Measurements from ENCODE around the gene CD320.
"Not testable (repeated sequence)": the region's sequence is repeated elsewhere in the genome, so short reads cannot be mapped to it uniquely, and the experiment has no call there.

CD320 gene

DNA sequence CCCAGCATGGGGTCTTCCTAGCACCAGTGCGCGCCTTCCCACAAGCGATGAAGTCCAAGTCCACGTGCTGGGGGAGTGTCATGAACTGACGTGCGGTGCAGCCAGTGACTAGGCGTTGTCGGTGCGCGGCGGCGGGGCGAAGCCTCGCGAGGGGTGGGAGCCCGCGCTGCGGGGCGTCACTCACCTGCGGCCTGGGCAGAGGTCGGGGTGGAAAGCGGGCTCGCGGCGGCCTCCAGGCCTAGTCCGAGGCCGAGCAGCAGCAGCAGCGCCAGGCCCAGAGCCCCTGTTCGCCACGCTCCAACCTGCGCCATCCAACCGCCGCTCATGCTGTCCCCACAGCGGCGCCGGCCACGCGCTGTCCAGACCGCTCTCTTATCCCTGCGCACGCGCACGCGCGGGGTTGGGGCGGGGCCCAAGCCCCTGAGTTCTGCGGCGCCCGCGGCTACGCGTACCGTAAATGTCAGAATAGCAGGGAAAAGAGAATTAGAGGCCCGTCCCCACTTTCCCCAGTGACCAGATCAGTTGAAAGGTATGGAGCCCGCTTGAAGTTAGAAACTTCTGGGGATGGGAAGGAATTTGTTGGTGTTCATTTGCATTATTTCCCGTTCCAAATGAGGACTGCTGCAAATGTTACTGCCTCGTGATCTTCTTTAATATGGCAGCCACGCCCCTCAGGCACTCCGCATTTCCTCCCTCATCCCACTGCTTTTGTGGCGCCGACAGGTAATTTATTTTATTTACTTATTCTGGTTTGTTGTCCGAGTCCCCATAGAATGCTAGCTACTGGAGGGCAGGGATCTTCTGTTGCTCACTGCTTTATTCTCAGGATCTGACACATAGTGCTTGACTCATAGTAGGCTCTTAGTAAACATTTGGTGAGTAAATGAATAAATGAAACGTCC is at the start of gene CD320:
Gene CD320, minus strand, starts transcription at position 394 of the 902 bp plus-strand sequence. Its CDS starts 68 bp downstream, at position 326.
- TF ChIP-seq, protein P1, sequence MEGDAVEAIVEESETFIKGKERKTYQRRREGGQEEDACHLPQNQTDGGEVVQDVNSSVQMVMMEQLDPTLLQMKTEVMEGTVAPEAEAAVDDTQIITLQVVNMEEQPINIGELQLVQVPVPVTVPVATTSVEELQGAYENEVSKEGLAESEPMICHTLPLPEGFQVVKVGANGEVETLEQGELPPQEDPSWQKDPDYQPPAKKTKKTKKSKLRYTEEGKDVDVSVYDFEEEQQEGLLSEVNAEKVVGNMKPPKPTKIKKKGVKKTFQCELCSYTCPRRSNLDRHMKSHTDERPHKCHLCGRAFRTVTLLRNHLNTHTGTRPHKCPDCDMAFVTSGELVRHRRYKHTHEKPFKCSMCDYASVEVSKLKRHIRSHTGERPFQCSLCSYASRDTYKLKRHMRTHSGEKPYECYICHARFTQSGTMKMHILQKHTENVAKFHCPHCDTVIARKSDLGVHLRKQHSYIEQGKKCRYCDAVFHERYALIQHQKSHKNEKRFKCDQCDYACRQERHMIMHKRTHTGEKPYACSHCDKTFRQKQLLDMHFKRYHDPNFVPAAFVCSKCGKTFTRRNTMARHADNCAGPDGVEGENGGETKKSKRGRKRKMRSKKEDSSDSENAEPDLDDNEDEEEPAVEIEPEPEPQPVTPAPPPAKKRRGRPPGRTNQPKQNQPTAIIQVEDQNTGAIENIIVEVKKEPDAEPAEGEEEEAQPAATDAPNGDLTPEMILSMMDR (conservative IDR thresholded peaks at IDR 0.05; ENCODE audit: low read length) = no peak
- DNase-seq (ENCODE audit: low read depth) = peak; percentile 83
- H3K4me3 ChIP-seq (ENCODE audit: low read length) = peak within 1 kb of the TSS; percentile 66

- H3K4me3 ChIP-seq (ENCODE audit: low read length) = no peak overlapping the region
- TF ChIP-seq, protein P1 (conservative IDR thresholded peaks at IDR 0.05; ENCODE audit: low read length) = no peak
- DNase-seq (ENCODE audit: low read depth) = no peak
These were observed 48.9 kb upstream of the CD320 start for GRCh38 chr19:8357007-8357521.

DNA sequence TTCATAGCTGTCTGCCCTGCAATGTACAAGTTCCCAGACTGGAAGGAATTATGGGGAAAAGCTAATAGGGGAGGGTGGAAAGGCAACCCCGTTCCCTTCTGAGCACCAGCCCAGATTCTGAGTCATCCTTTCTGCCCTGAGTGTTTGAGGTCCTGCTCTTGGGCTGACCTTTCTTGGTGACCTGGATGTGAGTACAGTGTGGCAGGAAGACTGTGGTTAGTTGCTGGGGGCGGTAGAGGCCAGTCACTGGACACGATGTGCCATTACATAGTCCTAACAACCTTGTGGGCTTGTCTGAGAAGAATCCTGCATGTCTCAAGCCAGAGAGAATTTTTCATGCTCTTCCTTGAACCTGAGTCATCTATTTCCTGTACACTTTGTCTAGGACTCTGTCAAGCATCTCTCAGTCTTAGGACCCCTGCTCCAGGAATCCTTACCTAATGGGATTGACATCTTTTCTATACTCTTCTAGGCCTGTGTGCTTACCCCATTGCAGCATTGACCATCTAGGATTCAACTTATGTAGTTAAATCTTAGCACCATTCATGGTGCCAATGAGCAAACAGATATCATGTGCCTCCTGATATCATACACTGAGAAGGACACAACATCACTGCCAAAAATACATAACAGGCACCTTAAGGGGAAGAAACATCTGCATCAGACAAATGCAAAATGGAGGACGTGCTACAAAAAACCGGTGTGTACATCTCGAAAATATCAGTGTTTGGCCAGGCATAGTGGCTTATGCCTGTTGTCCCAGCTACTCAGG is 47.7 kb upstream of the CD320 start:
- TF ChIP-seq, protein P1 (conservative IDR thresholded peaks at IDR 0.05; ENCODE audit: low read length) = no peak
- DNase-seq (ENCODE audit: low read depth) = peak; percentile 96

DNA sequence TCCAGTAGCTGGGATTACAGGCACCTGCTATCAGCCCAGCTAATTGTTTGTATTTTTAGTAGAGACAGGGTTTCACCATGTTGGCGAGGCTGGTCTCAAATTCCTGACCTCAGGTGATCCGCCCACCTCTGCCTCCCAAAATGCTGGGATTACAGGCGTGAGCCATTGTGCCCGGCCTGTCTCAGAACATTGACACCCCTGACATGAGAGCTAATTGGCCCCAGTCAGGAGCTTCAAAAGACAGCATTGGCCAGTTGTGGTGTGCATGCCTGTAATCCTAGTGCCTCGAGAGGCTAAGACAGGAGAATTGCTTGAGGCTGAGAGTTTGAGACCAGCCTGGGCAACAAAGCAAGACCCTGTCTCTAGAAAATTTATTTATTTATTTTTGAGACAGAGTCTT is 44.7 kb upstream of the CD320 start:
- not testable (repeated sequence) for H3K4me3 ChIP-seq (ENCODE audit: low read length); DNase-seq (ENCODE audit: low read depth)

More for the DNA sequence above, 47.7 kb upstream of the CD320 start:
- H3K4me3 ChIP-seq (ENCODE audit: low read length) = no peak overlapping the region

DNA sequence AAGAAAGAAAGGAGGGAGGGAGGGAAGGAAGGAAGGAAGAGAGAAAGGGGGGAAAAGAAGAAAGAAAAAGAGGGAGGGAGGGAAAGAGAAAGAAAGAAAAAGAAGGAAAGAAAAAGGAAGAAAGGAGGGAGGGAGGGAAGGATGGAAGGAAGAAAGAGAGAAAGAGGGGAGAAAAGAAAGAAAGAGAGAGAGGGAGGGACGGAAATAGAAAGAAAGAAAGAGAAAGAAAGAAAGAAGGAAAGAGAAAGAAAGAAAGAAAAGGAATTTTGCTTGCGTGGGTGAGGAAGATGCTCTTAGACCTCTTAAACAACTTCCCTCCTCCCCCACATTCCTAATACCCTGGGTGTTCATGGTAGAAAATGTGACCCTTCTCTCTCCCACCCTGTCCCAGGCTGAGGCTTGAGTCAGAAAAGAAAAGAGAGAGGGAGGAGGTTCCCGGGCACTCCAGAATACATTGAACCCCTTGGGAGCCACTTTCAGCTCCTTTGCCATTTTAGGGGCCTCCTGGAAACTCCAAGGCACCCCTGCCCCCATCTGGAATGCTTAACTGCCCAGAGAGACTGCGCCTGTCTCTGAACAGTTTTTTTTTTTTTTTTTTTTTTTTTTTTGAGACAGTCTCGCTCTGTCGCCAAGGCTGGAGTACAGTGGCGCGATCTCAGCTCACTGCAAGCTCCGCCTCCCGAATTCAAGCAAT is 44.1 kb upstream of the CD320 start:
- DNase-seq (ENCODE audit: low read depth) = no peak
- TF ChIP-seq, protein P1 (conservative IDR thresholded peaks at IDR 0.05; ENCODE audit: low read length) = no peak
- H3K4me3 ChIP-seq (ENCODE audit: low read length) = peak overlapping the region; percentile 31

DNA sequence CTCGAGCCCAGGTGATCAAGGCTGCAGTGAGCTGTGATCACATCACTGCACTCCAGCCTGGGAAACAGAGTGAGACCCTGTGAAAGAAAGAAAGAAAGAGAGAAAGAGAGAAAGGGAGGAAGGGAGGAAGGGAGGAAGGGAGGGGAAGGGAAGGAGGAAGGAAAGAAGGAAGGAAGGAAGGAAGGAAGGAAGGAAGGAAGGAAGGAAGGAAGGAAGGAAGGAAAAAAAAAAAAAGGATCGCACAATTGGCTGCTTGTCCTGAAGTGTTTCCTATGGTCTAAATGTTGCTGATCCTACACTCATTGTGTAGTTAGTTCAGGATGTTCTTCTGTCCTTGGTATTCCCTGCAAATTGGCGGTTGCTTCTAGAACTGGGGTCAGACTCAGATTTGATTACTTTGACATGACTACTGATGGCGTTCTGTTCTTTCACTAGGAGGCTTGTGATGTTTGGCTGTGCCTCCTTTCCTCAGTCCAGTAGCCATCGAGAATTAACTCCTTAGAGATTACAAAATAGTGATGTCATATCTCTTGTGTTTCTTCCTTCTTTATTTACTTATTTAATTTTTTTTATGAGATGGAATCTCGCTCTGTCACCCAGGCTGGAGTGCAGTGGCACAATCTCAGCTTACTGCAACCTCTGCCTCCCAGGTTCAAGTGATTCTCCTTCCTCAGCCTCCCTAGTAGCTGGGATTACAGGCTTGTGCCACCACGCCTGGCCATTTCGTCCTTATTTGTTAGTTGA is 41.6 kb upstream of the CD320 start:
- not testable (repeated sequence) for DNase-seq (ENCODE audit: low read depth); H3K4me3 ChIP-seq (ENCODE audit: low read length)

DNA sequence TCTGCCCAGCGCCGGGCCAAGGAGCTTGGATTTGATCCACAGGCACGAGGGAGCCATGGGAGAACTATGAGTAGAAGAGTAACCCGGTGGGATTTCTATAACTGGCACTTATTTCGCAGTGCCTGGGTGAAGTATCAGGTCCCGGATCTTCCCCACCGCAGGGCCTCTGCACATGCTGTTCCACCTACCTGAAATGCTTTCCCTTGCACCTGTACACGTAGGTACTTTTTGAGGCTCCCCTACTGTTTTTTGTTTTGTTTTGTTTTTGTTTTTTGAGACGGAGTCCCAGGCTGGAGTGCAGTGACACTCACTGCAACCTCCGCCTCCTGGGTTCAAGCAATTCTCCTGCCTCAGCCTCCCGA is 35.3 kb upstream of the CD320 start:
- DNase-seq (ENCODE audit: low read depth) = no peak
- no peak overlapping the region for H3K4me3 ChIP-seq (ENCODE audit: low read length)
- TF ChIP-seq, protein P1 (conservative IDR thresholded peaks at IDR 0.05; ENCODE audit: low read length) = no peak

Data from AG10803 (cell line).